Keratinocyte (primary cell): ENCODE data around the gene SNX24. TPM values are rescaled to one million over a fixed set of nuclear protein-coding genes. Genes with fewer than 3 reads are reported as not detected.

Experiments
- DNase-seq: peaks from one replicate; pipeline ENCODE4 v3.0.0-alpha.2; 2011; ENCODE audit warnings: low read depth, missing footprints, low spot score
- FAIRE-seq: peaks from 2 replicates; lab custom pipeline; 2011; peaks lifted over from hg19 to GRCh38; lab: Jason Lieb, UNC
- H2AFZ ChIP-seq: 2 replicates; pipeline ENCODE4 v1.6.0; 2012; ENCODE audit warnings: low read length, control low read depth, inconsistent platforms; ENCODE audit not compliant: control insufficient read depth
- H3K27ac ChIP-seq: 2 replicates; pipeline ENCODE4 v1.5.1; 2011; ENCODE audit warnings: low read length; ENCODE audit not compliant: control insufficient read depth, insufficient read depth
- H3K27me3 ChIP-seq: 3 replicates; pipeline ENCODE4 v1.6.0; 2011; ENCODE audit warnings: low read length; ENCODE audit not compliant: control insufficient read depth, insufficient read depth; ENCODE audit errors: extremely low read depth
- H3K36me3 ChIP-seq, 2 experiments: 2 replicates in 1 of 2; 3 replicates in 1 of 2; pipeline ENCODE4 v1.5.1; 2011; ENCODE audit warnings: low read length in 2 of 2, mild to moderate bottlenecking in 1 of 2; ENCODE audit not compliant: control insufficient read depth in 2 of 2, insufficient read depth in 2 of 2; ENCODE audit errors: extremely low read depth in 1 of 2
- H3K4me1 ChIP-seq: 3 replicates; pipeline ENCODE4 v1.5.1; 2011; ENCODE audit warnings: low read length; ENCODE audit not compliant: control insufficient read depth, insufficient read depth; ENCODE audit errors: extremely low read depth
- H3K4me2 ChIP-seq: 3 replicates; pipeline ENCODE4 v1.6.0; 2011; ENCODE audit warnings: low read depth, low read length; ENCODE audit not compliant: control insufficient read depth, insufficient read depth; ENCODE audit errors: extremely low read depth
- H3K4me3 ChIP-seq, 3 experiments: fragments of 200-600 bp in 1 of 3; sonication (generic) in 1 of 3; 2 replicates in 2 of 3; 3 replicates in 1 of 3; pipeline ENCODE4 v1.5.1; 2011 to 2016; ENCODE audit warnings: low read length in 3 of 3, mild to moderate bottlenecking in 3 of 3, control low read depth in 2 of 3, inconsistent platforms in 1 of 3, low read depth in 1 of 3, mixed read lengths in 1 of 3, mixed run types in 1 of 3, moderate library complexity in 1 of 3; ENCODE audit not compliant: control insufficient read depth in 2 of 3, insufficient read depth in 2 of 3; ENCODE audit errors: extremely low read depth in 1 of 3
- H3K79me2 ChIP-seq: 2 replicates; pipeline ENCODE4 v1.6.0; 2012; ENCODE audit warnings: low read length; ENCODE audit not compliant: control insufficient read depth, insufficient read depth
- H3K9ac ChIP-seq: 3 replicates; pipeline ENCODE4 v1.6.0; 2011; ENCODE audit warnings: low read length; ENCODE audit not compliant: control insufficient read depth, insufficient read depth; ENCODE audit errors: extremely low read depth
- H3K9me1 ChIP-seq: 3 replicates; pipeline ENCODE4 v1.6.0; 2011; ENCODE audit warnings: low read length; ENCODE audit not compliant: control insufficient read depth, insufficient read depth; ENCODE audit errors: extremely low read depth
- H3K9me3 ChIP-seq: 2 replicates; pipeline ENCODE4 v1.5.1; 2012; ENCODE audit warnings: low read depth, low read length; ENCODE audit not compliant: control insufficient read depth
- H4K20me1 ChIP-seq: 3 replicates; pipeline ENCODE4 v1.6.0; 2011; ENCODE audit warnings: low read length; ENCODE audit not compliant: control insufficient read depth, insufficient read depth; ENCODE audit errors: extremely low read depth
- CTCF ChIP-seq, 3 experiments: IDR thresholded peaks in 1 of 3; conservative IDR thresholded peaks in 1 of 3; optimal IDR thresholded peaks in 1 of 3; 2 replicates in 2 of 3; 3 replicates in 1 of 3; pipeline versions ENCODE3 to v1.5.1; 2011; ENCODE audit warnings: low read length in 3 of 3, mild to moderate bottlenecking in 3 of 3, moderate library complexity in 2 of 3, control low read depth in 1 of 3, inconsistent platforms in 1 of 3; ENCODE audit not compliant: insufficient read depth in 2 of 3; ENCODE audit errors: extremely low read depth in 1 of 3
- EZH2 ChIP-seq: IDR thresholded peaks from one replicate; pipeline ENCODE4 v1.6.1; 2012; ENCODE audit warnings: inconsistent platforms, mild to moderate bottlenecking, low read length, moderate library complexity
- dilution Hi-C: fragments of 300-500 bp; cut with MboI; formaldehyde crosslinking; loops from one replicate; pipeline ENCODE4 v1.7.0; 2020; ENCODE audit warnings: low sequenced_read_pairs; ENCODE audit not compliant: extremely low pct_ligation_motif_present
- polyA plus RNA-seq, 5 experiments: library from polyadenylated mRNA; depleted of rRNA in 3 of 5; stranded (reverse) in 3 of 5; stranded (forward) in 1 of 5; unstranded in 1 of 5; fragments of >200 nt; gene quantifications; 1 replicate in 1 of 5; 2 replicates in 3 of 5; 3 replicates in 1 of 5; pipeline versions ENCODE4 v1.2.1 to v1.2.3, GENCODE V29; 2011 to 2012; ENCODE audit warnings: missing spikeins in 2 of 5, low read depth in 1 of 5, low replicate concordance in 1 of 5

The SNX24 gene
- polyA plus RNA-seq, 1 donor (not counting 4 experiments of a cell fraction or from before 2014, with no cell fraction given): 15.0 TPM

GRCh38 chr5:123035918-123036390 lies 190.5 kb downstream of the SNX24 start:
- DNase-seq: no peak
- TF ChIP-seq EZH2 (no peak), CTCF (optimal IDR thresholded peaks at IDR 0.05 in 1 of 3, IDR thresholded peaks at IDR 0.05 in 1 of 3, conservative IDR thresholded peaks at IDR 0.05 in 1 of 3; ENCODE audit: extremely low read depth in 1 of 3, insufficient read depth in 2 of 3, low read length in 3 of 3) (no peak)
- dilution Hi-C loops: no loop called here

GRCh38 chr5:123036391-123037103 lies 191.1 kb downstream of the SNX24 start, which contains the start of gene PPIC:
Gene PPIC, minus strand, starts transcription at chr5:123036725. Its CDS starts 100 bp downstream, at chr5:123036625.
- H3K4me2 ChIP-seq: peak within 1 kb of the TSS; percentile 87
- peak within 1 kb of the TSS; percentile 83 to 90 (median 87) for H3K4me3 ChIP-seq
- peak within 1 kb of the TSS; percentile 95 for H2AFZ ChIP-seq
- H3K9me3 ChIP-seq: no peaks in the 10 kb centered on the region
- H3K9me1 ChIP-seq: no peaks in the 10 kb centered on the region
- H3K27ac ChIP-seq: peak within 1 kb of the TSS; percentile 66
- no peak for DNase-seq
- no peak for FAIRE-seq
- no peaks in the 10 kb centered on the region for H3K36me3 ChIP-seq
- dilution Hi-C loops: no loop called here
- H4K20me1 ChIP-seq: no peaks in the 10 kb centered on the region
- peak within 1 kb of the TSS; percentile 74 for H3K9ac ChIP-seq
- no peak for TF ChIP-seq CTCF (optimal IDR thresholded peaks at IDR 0.05 in 1 of 3, IDR thresholded peaks at IDR 0.05 in 1 of 3, conservative IDR thresholded peaks at IDR 0.05 in 1 of 3; ENCODE audit: extremely low read depth in 1 of 3, insufficient read depth in 2 of 3, low read length in 3 of 3)
- no peaks in the 10 kb centered on the region for H3K27me3 ChIP-seq
- peaks cover 12% of the 10 kb centered on the region for H3K4me1 ChIP-seq
- H3K79me2 ChIP-seq: no peaks in the 10 kb centered on the region

More at GRCh38 chr5:123035918-123036390, 190.5 kb downstream of the SNX24 start:
- FAIRE-seq: no peak
- Histone ChIP-seq H3K27ac (no peak overlapping the region), H3K9me1 (no peaks in the 10 kb centered on the region), H3K36me3 (no peaks in the 10 kb centered on the region), H3K79me2 (no peaks in the 10 kb centered on the region), H3K4me2 (peak overlapping the region; percentile 87), H3K9me3 (no peaks in the 10 kb centered on the region), H2AFZ (peak overlapping the region; percentile 95), H4K20me1 (no peaks in the 10 kb centered on the region), H3K4me3 (peak overlapping the region; percentile 83 to 90 (median 87)), H3K9ac (peak overlapping the region; percentile 74), H3K27me3 (no peaks in the 10 kb centered on the region), H3K4me1 (peaks cover 12% of the 10 kb centered on the region)
